NB4 (cell line): Measurements from ENCODE around the gene AUTS2.

Source experiments
- DNase-seq: peaks from one replicate; pipeline ENCODE4 v3.0.0; 2010; ENCODE audit warnings: low read depth
- H3K4me3 ChIP-seq: one replicate; pipeline ENCODE4 v1.5.1; 2011; ENCODE audit warnings: mild to moderate bottlenecking, low read depth, low read length, moderate library complexity
- MYC ChIP-seq: IDR thresholded peaks from 2 replicates; pipeline ENCODE4 v1.6.1; 2011; ENCODE audit warnings: low read depth, low read length
- POLR2A ChIP-seq: IDR thresholded peaks from 2 replicates; pipeline ENCODE4 v1.6.1; 2011; ENCODE audit warnings: mild to moderate bottlenecking; ENCODE audit not compliant: insufficient read length; ENCODE audit errors: extremely low read depth
- TF ChIP-seq, protein P1 (sequence below): IDR thresholded peaks from 2 replicates; pipeline ENCODE4 v1.6.1; 2011; ENCODE audit warnings: low read depth, low read length
- TF ChIP-seq, protein P2 (sequence below): IDR thresholded peaks from one replicate; pipeline ENCODE4 v1.5.1; 2012; ENCODE audit warnings: low read depth, low read length

The AUTS2 gene

DNA sequence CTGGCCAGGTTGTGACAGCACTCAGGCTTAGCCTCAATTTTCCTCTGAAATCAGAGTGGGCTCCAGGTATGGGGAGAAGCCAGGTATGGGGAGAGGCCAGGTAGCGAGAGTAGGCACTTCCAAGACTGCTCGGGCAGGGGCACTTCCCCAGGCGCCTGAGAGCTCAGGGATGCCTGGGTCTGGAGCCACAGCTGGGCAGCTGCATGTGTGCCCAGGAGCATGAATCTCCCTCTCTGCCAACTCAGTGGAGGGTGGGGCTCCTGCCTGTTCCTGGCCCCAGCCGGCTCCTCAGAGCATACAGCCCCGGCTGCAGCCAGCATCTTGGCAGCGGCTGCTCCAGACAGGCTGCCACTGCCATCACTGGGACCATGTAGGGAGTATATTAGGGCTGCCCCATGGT is 313.9 kb downstream of the AUTS2 start:
- no peak for DNase-seq
- TF ChIP-seq, protein P1, sequence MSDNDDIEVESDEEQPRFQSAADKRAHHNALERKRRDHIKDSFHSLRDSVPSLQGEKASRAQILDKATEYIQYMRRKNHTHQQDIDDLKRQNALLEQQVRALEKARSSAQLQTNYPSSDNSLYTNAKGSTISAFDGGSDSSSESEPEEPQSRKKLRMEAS: no peak
- TF ChIP-seq POLR2A: no peak
- no peak for TF ChIP-seq MYC
- H3K4me3 ChIP-seq: no peak overlapping the region

DNA sequence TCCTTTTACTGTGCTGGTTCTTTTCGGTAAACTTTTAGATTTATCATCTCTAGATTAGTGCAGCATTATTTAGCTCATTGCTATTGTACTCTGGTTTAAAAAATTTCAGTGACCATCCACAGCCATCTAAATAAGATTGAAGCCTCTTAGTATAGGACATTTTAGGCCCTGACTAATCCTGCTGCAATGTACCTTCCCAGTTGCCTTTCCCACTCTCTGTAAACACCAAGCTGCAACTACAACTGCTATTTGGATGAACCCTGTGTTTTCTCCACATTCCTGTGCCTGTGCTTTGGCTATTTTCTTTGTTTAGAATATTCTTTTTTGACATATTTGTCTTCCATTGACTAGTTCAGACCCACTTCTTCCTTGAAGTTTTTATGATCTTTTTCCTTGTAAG is 314.6 kb downstream of the AUTS2 start:
- TF ChIP-seq POLR2A (no peak), MYC (no peak)
- TF ChIP-seq, protein P1: no peak
- TF ChIP-seq, protein P2, sequence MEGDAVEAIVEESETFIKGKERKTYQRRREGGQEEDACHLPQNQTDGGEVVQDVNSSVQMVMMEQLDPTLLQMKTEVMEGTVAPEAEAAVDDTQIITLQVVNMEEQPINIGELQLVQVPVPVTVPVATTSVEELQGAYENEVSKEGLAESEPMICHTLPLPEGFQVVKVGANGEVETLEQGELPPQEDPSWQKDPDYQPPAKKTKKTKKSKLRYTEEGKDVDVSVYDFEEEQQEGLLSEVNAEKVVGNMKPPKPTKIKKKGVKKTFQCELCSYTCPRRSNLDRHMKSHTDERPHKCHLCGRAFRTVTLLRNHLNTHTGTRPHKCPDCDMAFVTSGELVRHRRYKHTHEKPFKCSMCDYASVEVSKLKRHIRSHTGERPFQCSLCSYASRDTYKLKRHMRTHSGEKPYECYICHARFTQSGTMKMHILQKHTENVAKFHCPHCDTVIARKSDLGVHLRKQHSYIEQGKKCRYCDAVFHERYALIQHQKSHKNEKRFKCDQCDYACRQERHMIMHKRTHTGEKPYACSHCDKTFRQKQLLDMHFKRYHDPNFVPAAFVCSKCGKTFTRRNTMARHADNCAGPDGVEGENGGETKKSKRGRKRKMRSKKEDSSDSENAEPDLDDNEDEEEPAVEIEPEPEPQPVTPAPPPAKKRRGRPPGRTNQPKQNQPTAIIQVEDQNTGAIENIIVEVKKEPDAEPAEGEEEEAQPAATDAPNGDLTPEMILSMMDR: no peak
- no peak for DNase-seq
- no peak overlapping the region for H3K4me3 ChIP-seq

DNA sequence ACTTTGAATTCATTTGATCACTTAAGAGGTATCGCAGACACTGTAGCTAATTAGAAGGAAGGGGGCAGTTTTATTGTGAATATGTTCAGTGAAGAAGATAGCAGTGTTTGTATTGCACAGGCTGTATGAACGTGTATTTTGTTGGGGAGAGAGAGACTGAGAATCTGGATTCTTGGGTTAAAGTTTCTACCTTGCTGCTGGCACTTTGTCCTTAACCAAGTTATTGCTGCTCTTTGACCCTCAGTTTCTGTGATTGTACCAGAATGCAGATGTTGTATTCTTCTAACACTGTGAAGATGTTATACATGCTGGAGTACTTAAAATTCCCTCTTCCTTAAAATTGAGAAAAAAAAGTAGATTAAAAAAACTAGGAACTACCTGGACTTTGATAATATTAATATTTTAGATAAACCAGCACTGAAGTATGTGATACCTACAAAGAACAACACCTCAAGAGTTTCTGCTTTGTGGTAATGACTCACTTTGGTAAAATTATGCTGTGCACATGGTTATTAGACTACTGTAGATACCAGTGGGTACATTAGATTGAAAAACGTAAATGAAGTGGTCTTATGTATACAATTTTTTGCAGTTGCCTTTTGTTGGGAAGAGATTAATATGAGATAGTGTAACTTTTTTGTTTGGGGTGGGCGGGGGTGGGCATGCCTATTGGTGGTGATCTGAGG is 321.3 kb downstream of the AUTS2 start:
- DNase-seq: no peak
- no peak for TF ChIP-seq POLR2A
- no peak for TF ChIP-seq MYC
- TF ChIP-seq, protein P2: no peak
- TF ChIP-seq, protein P1: no peak
- no peak overlapping the region for H3K4me3 ChIP-seq

DNA sequence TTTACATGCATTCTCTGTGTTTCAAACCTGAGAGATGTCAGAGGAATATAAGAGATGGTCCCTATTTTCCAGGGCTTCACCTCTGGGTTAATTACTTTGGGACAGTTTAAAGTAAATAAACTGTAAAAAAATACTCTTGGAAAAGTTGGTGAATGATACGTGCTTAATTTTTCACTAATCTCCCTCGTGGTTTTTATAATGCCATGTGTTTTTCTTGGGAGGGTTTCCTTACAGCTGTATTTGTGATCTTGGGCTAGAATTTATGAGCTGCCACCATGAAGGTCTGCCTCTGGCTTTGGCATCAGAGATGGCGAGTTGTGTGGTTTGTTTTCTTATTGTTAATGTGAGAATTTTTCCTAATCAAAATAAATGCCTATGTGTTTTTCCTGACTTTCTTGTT is 322.5 kb downstream of the AUTS2 start:
- DNase-seq: no peak
- no peak overlapping the region for H3K4me3 ChIP-seq
- TF ChIP-seq, protein P2: no peak
- TF ChIP-seq POLR2A (no peak), MYC (no peak)
- TF ChIP-seq, protein P1: no peak

DNA sequence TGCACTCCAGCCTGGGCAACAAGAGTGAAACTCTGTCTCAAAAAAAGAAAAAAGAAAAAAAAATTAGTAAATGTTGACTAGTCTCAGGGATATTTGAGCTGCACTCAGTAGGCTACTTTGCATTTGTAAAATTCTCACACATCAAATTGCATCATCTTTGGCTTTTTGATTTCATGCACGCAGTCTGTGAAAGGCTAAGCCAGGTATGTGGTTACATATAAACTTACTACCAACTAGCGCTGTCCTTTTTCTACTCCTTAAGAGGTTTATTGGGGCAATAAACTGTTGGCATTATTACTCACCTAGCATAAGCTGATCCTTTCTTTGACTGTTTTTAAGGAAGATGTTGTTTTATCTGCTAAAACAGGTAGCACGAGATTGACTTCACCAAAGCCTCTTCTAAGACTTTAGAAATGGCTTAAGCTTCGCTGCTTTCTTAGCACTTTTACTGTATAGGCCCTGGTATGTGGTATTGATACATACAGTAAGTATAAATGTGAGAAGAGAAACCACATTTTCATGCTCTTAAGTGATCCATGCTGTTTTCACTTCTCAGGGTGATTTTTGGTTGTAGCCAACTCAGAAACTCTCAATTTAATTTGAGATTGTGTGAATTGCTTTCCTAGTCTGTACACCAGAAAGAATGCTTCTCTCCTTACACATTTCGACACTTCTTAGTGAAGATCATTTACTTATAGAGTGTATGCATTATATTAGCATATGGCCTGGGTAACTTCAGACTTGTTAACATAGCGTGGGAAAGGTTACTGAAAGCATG is 323.9 kb downstream of the AUTS2 start:
- DNase-seq: no peak
- TF ChIP-seq, protein P2: no peak
- TF ChIP-seq, protein P1: no peak
- TF ChIP-seq MYC (no peak), POLR2A (no peak)
- no peak overlapping the region for H3K4me3 ChIP-seq

DNA sequence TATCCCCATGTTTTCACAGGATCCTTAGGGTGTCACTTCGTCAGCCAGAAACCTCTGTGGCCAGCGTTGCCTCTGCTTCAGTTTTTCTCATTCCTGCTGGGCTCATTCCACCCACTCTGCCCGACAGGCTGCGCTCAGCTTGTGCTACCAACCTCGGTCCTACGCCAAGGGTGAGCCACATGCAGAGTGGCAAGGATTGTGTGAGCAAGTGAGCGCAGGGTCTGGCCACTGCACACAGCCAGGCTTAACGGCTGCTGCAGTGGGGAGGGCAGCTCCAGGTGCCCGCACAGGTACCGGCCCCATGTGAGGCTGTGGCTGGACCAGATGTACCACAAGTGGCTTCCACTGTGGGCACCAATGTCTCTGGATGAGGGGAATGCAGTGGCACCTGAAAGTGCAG is 329.2 kb downstream of the AUTS2 start:
- no peak for TF ChIP-seq POLR2A
- TF ChIP-seq, protein P1: no peak
- no peak for TF ChIP-seq MYC
- TF ChIP-seq, protein P2: no peak
- no peak overlapping the region for H3K4me3 ChIP-seq
- DNase-seq: no peak
